Glutamatergic neuron (in vitro differentiated cells): ENCODE measurements around the gene ALB. TPM values are rescaled to one million over a fixed set of nuclear protein-coding genes. Genes with fewer than 3 reads are reported as not detected.

Source experiments
- DNase-seq: peaks from one replicate; pipeline ENCODE4 v3.0.0; 2022
- H3K27ac Mint-ChIP-seq: one replicate; pipeline ENCODE4 v1.8.0; 2020; ENCODE audit warnings: mild to moderate bottlenecking, mixed read lengths, inconsistent platforms; ENCODE audit not compliant: unreplicated experiment
- H3K27me3 Mint-ChIP-seq: one replicate; pipeline ENCODE4 v1.8.0; 2020; ENCODE audit warnings: mild to moderate bottlenecking, moderate library complexity, mixed read lengths, inconsistent platforms; ENCODE audit not compliant: unreplicated experiment
- H3K36me3 Mint-ChIP-seq: one replicate; pipeline ENCODE4 v1.8.0; 2020; ENCODE audit warnings: mild to moderate bottlenecking, mixed read lengths, inconsistent platforms; ENCODE audit not compliant: unreplicated experiment
- H3K4me1 Mint-ChIP-seq: one replicate; pipeline ENCODE4 v1.8.0; 2020; ENCODE audit warnings: mild to moderate bottlenecking, low read depth, mixed read lengths, inconsistent platforms; ENCODE audit not compliant: unreplicated experiment
- H3K4me3 Mint-ChIP-seq: one replicate; pipeline ENCODE4 v1.8.0; 2020; ENCODE audit warnings: mild to moderate bottlenecking, mixed read lengths, inconsistent platforms; ENCODE audit not compliant: unreplicated experiment
- H3K9me3 Mint-ChIP-seq: one replicate; pipeline ENCODE4 v1.8.0; 2020; ENCODE audit warnings: mild to moderate bottlenecking, moderate library complexity, mixed read lengths, inconsistent platforms; ENCODE audit not compliant: unreplicated experiment
- total RNA-seq: library from RNA; stranded (reverse); fragmentation: NEBNext Ultra II Directional; extraction: Animal tissue kit (Norgen Biotek cat#: 25700); gene quantifications from one replicate; pipeline ENCODE4 v1.2.1, GENCODE V29; 2021; ENCODE audit not compliant: unreplicated experiment
- TF ChIP-seq, protein P1 (sequence below): fragments of 200-600 bp; sonication (generic); IDR thresholded peaks from one replicate; pipeline ENCODE4 v1.5.0; 2021; ENCODE audit not compliant: partially characterized antibody, unreplicated experiment

ALB gene
- total RNA-seq, 1 donor from 2014 or later = not detected

- no peak for DNase-seq
- Mint-ChIP-seq H3K36me3 (no peaks in the 10 kb centered on the region), H3K27me3 (no peaks in the 10 kb centered on the region), H3K9me3 (no peaks in the 10 kb centered on the region), H3K27ac (no peak overlapping the region), H3K4me1 (no peaks in the 10 kb centered on the region), H3K4me3 (no peak overlapping the region)
- TF ChIP-seq, protein P1, sequence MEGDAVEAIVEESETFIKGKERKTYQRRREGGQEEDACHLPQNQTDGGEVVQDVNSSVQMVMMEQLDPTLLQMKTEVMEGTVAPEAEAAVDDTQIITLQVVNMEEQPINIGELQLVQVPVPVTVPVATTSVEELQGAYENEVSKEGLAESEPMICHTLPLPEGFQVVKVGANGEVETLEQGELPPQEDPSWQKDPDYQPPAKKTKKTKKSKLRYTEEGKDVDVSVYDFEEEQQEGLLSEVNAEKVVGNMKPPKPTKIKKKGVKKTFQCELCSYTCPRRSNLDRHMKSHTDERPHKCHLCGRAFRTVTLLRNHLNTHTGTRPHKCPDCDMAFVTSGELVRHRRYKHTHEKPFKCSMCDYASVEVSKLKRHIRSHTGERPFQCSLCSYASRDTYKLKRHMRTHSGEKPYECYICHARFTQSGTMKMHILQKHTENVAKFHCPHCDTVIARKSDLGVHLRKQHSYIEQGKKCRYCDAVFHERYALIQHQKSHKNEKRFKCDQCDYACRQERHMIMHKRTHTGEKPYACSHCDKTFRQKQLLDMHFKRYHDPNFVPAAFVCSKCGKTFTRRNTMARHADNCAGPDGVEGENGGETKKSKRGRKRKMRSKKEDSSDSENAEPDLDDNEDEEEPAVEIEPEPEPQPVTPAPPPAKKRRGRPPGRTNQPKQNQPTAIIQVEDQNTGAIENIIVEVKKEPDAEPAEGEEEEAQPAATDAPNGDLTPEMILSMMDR = no peak
Measured at GRCh38 chr4:73437558-73437956, 33.5 kb downstream of the ALB start.

GRCh38 chr4:73438048-73438447 lies 34.0 kb downstream of the ALB start:
- no peaks in the 10 kb centered on the region for H3K4me1 Mint-ChIP-seq
- H3K4me3 Mint-ChIP-seq = no peak overlapping the region
- DNase-seq = no peak
- no peaks in the 10 kb centered on the region for H3K36me3 Mint-ChIP-seq
- H3K27me3 Mint-ChIP-seq = no peaks in the 10 kb centered on the region
- no peak overlapping the region for H3K27ac Mint-ChIP-seq
- H3K9me3 Mint-ChIP-seq = no peaks in the 10 kb centered on the region
- TF ChIP-seq, protein P1 = no peak

GRCh38 chr4:73438582-73439215 lies 34.6 kb downstream of the ALB start:
- Mint-ChIP-seq H3K9me3 (no peaks in the 10 kb centered on the region), H3K4me3 (no peak overlapping the region), H3K36me3 (no peaks in the 10 kb centered on the region), H3K27me3 (no peaks in the 10 kb centered on the region), H3K27ac (no peak overlapping the region), H3K4me1 (no peaks in the 10 kb centered on the region)
- DNase-seq = no peak
- TF ChIP-seq, protein P1 = no peak

- Mint-ChIP-seq H3K27me3 (no peaks in the 10 kb centered on the region), H3K4me3 (no peak overlapping the region), H3K4me1 (no peaks in the 10 kb centered on the region), H3K9me3 (no peaks in the 10 kb centered on the region), H3K36me3 (no peaks in the 10 kb centered on the region), H3K27ac (no peak overlapping the region)
- TF ChIP-seq, protein P1 = no peak
- no peak for DNase-seq
Measured at GRCh38 chr4:73439445-73439844, 35.4 kb downstream of the ALB start.

- Mint-ChIP-seq H3K9me3 (no peaks in the 10 kb centered on the region), H3K27me3 (no peaks in the 10 kb centered on the region), H3K4me1 (no peaks in the 10 kb centered on the region), H3K36me3 (no peaks in the 10 kb centered on the region), H3K4me3 (no peak overlapping the region), H3K27ac (no peak overlapping the region)
- TF ChIP-seq, protein P1 = no peak
- no peak for DNase-seq
Measured at GRCh38 chr4:73439991-73440390, 35.9 kb downstream of the ALB start.
